BLaER1 (cell line): Measurements from ENCODE around the gene CSTPP1.

ENCODE experiments used
- H3K27ac ChIP-seq: shearing (Covaris generic); formaldehyde crosslinking; 2 replicates; pipeline ENCODE4 v1.8.1; 2022
- H3K27me3 ChIP-seq: shearing (Covaris generic); formaldehyde crosslinking; 2 replicates; pipeline ENCODE4 v1.8.1; 2022
- H3K36me3 ChIP-seq: shearing (Covaris generic); formaldehyde crosslinking; 2 replicates; pipeline ENCODE4 v1.8.1; 2022
- H3K4me1 ChIP-seq: shearing (Covaris generic); formaldehyde crosslinking; 2 replicates; pipeline ENCODE4 v1.8.1; 2022
- H3K4me2 ChIP-seq: shearing (Covaris generic); formaldehyde crosslinking; 2 replicates; pipeline ENCODE4 v1.8.1; 2022
- H3K4me3 ChIP-seq: shearing (Covaris generic); formaldehyde crosslinking; 2 replicates; pipeline ENCODE4 v1.8.1; 2022
- H3K9ac ChIP-seq: shearing (Covaris generic); formaldehyde crosslinking; 2 replicates; pipeline ENCODE4 v1.8.1; 2022
- H3K9me3 ChIP-seq: shearing (Covaris generic); formaldehyde crosslinking; 2 replicates; pipeline ENCODE4 v1.8.1; 2022
- H4K20me1 ChIP-seq: shearing (Covaris generic); formaldehyde crosslinking; 2 replicates; pipeline ENCODE4 v1.8.1; 2022
- Cebpa-rat ChIP-seq: shearing (Covaris generic); IDR thresholded peaks from 2 replicates; pipeline ENCODE4 v1.8.1; 2022

The CSTPP1 gene

GRCh38 chr11:47099918-47100315, 163.4 kb downstream of the CSTPP1 start:
- Histone ChIP-seq H3K36me3 (no peaks in the 10 kb centered on the region), H3K27ac (no peak overlapping the region), H3K4me2 (no peak overlapping the region), H3K27me3 (no peaks in the 10 kb centered on the region), H4K20me1 (no peaks in the 10 kb centered on the region), H3K9ac (no peak overlapping the region), H3K4me1 (no peaks in the 10 kb centered on the region), H3K4me3 (no peak overlapping the region), H3K9me3 (peaks cover 13% of the 10 kb centered on the region; the same call in 1 of the 2 replicates)
- TF ChIP-seq Cebpa-rat = no peak

GRCh38 chr11:47101406-47101805, 164.8 kb downstream of the CSTPP1 start:
- no peak for TF ChIP-seq Cebpa-rat
- no peak overlapping the region for H3K27ac ChIP-seq

GRCh38 chr11:47104261-47104950, 167.8 kb downstream of the CSTPP1 start:
- Histone ChIP-seq H3K9me3 (0 out of 2 replicates have a peak, but pooled peaks cover 5% of the 10 kb centered on the region), H3K4me2 (no peak overlapping the region), H3K36me3 (no peaks in the 10 kb centered on the region), H3K27me3 (no peaks in the 10 kb centered on the region), H3K4me1 (peaks cover 35% of the 10 kb centered on the region), H3K4me3 (no peak overlapping the region), H3K27ac (no peak overlapping the region), H4K20me1 (no peaks in the 10 kb centered on the region), H3K9ac (no peak overlapping the region)
- no peak for TF ChIP-seq Cebpa-rat

More at GRCh38 chr11:47101406-47101805, 164.8 kb downstream of the CSTPP1 start:
- Histone ChIP-seq H3K9me3 (peaks cover 13% of the 10 kb centered on the region; the same call in 1 of the 2 replicates), H3K36me3 (no peaks in the 10 kb centered on the region), H3K27me3 (no peaks in the 10 kb centered on the region), H4K20me1 (no peaks in the 10 kb centered on the region), H3K4me1 (peaks cover 5% of the 10 kb centered on the region; the same call in 1 of the 2 replicates), H3K9ac (no peak overlapping the region), H3K4me2 (no peak overlapping the region), H3K4me3 (no peak overlapping the region)

GRCh38 chr11:47105541-47105940, 169.0 kb downstream of the CSTPP1 start:
- no peak overlapping the region for H3K4me2 ChIP-seq
- H3K4me1 ChIP-seq = peaks cover 46% of the 10 kb centered on the region
- no peaks in the 10 kb centered on the region for H3K27me3 ChIP-seq
- no peaks in the 10 kb centered on the region for H3K9me3 ChIP-seq
- no peak overlapping the region for H3K9ac ChIP-seq
- no peaks in the 10 kb centered on the region for H3K36me3 ChIP-seq
- no peak overlapping the region for H3K27ac ChIP-seq
- H3K4me3 ChIP-seq = no peak overlapping the region
- H4K20me1 ChIP-seq = no peaks in the 10 kb centered on the region
- no peak for TF ChIP-seq Cebpa-rat

- Histone ChIP-seq H3K27ac (no peak overlapping the region), H3K4me2 (no peak overlapping the region), H3K27me3 (no peaks in the 10 kb centered on the region), H3K4me1 (peaks cover 50% of the 10 kb centered on the region), H4K20me1 (no peaks in the 10 kb centered on the region), H3K36me3 (no peaks in the 10 kb centered on the region), H3K9me3 (no peaks in the 10 kb centered on the region), H3K9ac (no peak overlapping the region), H3K4me3 (no peak overlapping the region)
- no peak for TF ChIP-seq Cebpa-rat
These were observed 169.4 kb downstream of the CSTPP1 start for GRCh38 chr11:47105974-47106373.

GRCh38 chr11:47106798-47107411, 170.3 kb downstream of the CSTPP1 start:
- no peak overlapping the region for H3K9ac ChIP-seq
- H3K4me2 ChIP-seq = peak overlapping the region; percentile 81

GRCh38 chr11:47107744-47108143, 171.2 kb downstream of the CSTPP1 start:
- Histone ChIP-seq H3K9me3 (no peaks in the 10 kb centered on the region), H3K36me3 (no peaks in the 10 kb centered on the region), H3K4me1 (peaks cover 68% of the 10 kb centered on the region), H3K4me2 (peak overlapping the region; percentile 81), H3K27ac (no peak overlapping the region), H3K9ac (no peak overlapping the region), H3K27me3 (no peaks in the 10 kb centered on the region), H4K20me1 (no peaks in the 10 kb centered on the region), H3K4me3 (no peak overlapping the region)
- no peak for TF ChIP-seq Cebpa-rat

More at GRCh38 chr11:47106798-47107411, 170.3 kb downstream of the CSTPP1 start:
- H3K27ac ChIP-seq = no peak overlapping the region
- H3K9me3 ChIP-seq = no peaks in the 10 kb centered on the region
- H3K36me3 ChIP-seq = no peaks in the 10 kb centered on the region
- H3K4me1 ChIP-seq = peaks cover 60% of the 10 kb centered on the region
- H3K4me3 ChIP-seq = no peak overlapping the region
- H3K27me3 ChIP-seq = no peaks in the 10 kb centered on the region
- H4K20me1 ChIP-seq = no peaks in the 10 kb centered on the region
- TF ChIP-seq Cebpa-rat = no peak

GRCh38 chr11:47108214-47108613, 171.7 kb downstream of the CSTPP1 start:
- Histone ChIP-seq H3K27ac (no peak overlapping the region), H3K4me2 (peak overlapping the region; percentile 81), H4K20me1 (no peaks in the 10 kb centered on the region), H3K4me3 (no peak overlapping the region), H3K36me3 (no peaks in the 10 kb centered on the region), H3K27me3 (no peaks in the 10 kb centered on the region), H3K4me1 (peaks cover 68% of the 10 kb centered on the region), H3K9ac (no peak overlapping the region), H3K9me3 (no peaks in the 10 kb centered on the region)
- no peak for TF ChIP-seq Cebpa-rat

- no peaks in the 10 kb centered on the region for H3K27me3 ChIP-seq
- peak overlapping the region; percentile 81 for H3K4me2 ChIP-seq
- no peak overlapping the region for H3K9ac ChIP-seq
- H3K4me1 ChIP-seq = peaks cover 68% of the 10 kb centered on the region
- no peaks in the 10 kb centered on the region for H3K9me3 ChIP-seq
- no peaks in the 10 kb centered on the region for H3K36me3 ChIP-seq
- no peaks in the 10 kb centered on the region for H4K20me1 ChIP-seq
- TF ChIP-seq Cebpa-rat = no peak
- H3K4me3 ChIP-seq = no peak overlapping the region
- no peak overlapping the region for H3K27ac ChIP-seq
These were observed 172.6 kb downstream of the CSTPP1 start for GRCh38 chr11:47109051-47109726.

- Histone ChIP-seq H3K27me3 (no peaks in the 10 kb centered on the region), H4K20me1 (no peaks in the 10 kb centered on the region), H3K4me3 (no peak overlapping the region), H3K4me1 (peaks cover 68% of the 10 kb centered on the region), H3K4me2 (peak overlapping the region; percentile 81), H3K9me3 (no peaks in the 10 kb centered on the region), H3K36me3 (no peaks in the 10 kb centered on the region), H3K27ac (no peak overlapping the region), H3K9ac (no peak overlapping the region)
- no peak for TF ChIP-seq Cebpa-rat
These were observed 173.2 kb downstream of the CSTPP1 start for GRCh38 chr11:47109727-47110246.
